ENCODE data around the gene CLPX.
"Not testable (repeated sequence)": the region's sequence is repeated elsewhere in the genome, so short reads cannot be mapped to it uniquely, and the experiment has no call there.

CLPX gene

DNA sequence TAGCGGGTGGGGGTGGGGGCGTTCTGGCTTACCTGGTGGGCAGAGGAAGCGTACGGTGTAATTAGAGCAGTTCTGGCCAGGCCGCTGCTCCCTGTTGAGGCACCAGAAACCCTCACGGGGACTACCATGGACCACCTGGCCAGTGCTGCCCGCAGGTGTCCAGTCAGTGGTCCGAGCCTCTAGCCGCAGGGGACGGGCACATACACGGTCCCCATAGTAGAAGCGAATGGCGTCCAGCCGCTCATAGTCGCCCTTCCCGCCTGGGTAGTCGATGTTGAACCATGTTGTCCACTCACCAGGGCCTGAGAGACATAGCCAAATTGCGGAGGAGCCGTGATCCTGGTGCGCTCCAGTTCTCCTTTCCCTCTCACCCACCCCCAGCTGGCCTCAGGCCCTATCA lies 21.6 kb upstream of the CLPX start:
- DNase-seq (ENCODE audit: low read depth): no peak

- no peak for DNase-seq (ENCODE audit: low read depth)
Observed at GRCh38 chr15:65204931-65205660, 20.0 kb upstream of the CLPX start.

- DNase-seq (ENCODE audit: low read depth): no peak
Observed at GRCh38 chr15:65204236-65204930, 19.2 kb upstream of the CLPX start.

DNA sequence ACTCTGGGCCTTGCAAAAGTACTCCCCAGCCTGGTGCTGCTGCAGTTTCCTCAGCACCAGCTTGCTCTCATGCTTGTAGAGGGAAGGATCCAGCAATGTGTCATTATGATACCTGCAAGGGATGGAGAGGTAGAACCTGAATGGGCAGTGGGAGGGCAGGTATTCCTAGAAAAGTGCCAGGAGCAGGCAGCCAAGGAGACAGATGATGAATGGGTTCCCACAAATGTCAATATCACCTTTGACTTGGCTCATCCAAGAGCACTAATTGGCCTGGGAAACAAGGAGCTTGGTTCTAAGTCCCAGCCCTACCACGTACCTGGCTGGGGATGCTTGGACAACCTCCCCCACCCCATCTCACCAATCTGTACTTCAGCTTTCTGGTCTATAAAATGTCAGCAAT lies 16.8 kb upstream of the CLPX start:
- no peak for DNase-seq (ENCODE audit: low read depth)

- DNase-seq (ENCODE audit: low read depth): no peak
Observed at GRCh38 chr15:65198571-65198970, 13.4 kb upstream of the CLPX start.

DNA sequence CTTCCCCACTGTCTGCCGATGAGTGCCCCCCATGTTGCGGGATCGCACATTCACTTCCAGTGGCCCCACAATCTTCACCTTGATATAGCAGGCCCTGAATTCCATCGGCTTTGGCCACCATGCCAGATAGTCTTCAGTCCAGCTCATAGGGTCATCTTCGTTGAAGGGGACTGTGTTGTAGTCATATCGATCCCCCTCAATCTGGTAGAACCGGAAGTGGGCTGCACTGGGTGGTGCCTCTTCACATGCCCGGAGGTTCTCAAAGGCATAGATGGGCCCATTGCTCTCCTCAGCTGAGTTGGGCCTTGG lies 12.1 kb upstream of the CLPX start:
- no peak for DNase-seq (ENCODE audit: low read depth)

DNA sequence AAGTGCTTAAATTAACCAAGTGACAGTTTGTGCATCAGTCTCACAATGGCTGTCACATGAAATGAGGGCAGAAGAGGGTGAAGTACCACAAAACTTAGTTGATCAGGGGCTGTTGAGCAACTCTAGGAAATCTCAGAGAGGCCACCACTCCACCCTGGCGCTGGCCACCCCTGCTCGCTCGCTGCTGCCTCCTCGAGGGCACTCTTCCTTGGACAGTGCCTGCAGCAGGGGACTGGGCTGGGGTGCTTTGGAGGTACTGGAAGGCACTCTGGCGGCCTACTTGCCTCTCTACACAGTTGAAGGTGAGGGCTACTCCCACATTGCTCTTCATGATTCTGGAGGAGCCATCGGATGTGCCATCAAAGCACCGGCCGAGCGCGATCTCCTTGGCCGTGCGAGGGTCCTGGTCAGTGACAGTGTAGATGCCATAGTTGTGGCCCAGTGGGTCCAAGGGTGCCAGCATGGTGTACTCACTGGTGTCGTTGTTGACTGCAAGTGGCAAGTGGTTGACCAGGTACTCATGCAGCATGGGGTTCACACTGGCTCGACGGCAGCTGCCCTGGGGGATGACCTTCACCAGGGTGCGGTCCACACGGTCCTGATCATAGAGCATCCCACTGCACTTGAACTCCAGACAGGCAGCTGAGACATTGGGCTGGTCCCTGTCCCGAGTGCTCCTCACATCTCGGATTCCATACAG lies 11.6 kb upstream of the CLPX start:
- no peak for DNase-seq (ENCODE audit: low read depth)

- DNase-seq (ENCODE audit: low read depth): no peak
Observed at GRCh38 chr15:65195548-65195923, 10.4 kb upstream of the CLPX start.

- no peak for DNase-seq (ENCODE audit: low read depth)
Observed at GRCh38 chr15:65194826-65195547, 9.8 kb upstream of the CLPX start.

- DNase-seq (ENCODE audit: low read depth): no peak
Observed at GRCh38 chr15:65192016-65192415, 6.9 kb upstream of the CLPX start.

GRCh38 chr15:65189102-65189740 lies 4.1 kb upstream of the CLPX start:
- no peak for DNase-seq (ENCODE audit: low read depth)

GRCh38 chr15:65188472-65188871 lies 3.3 kb upstream of the CLPX start:
- not testable (repeated sequence) for DNase-seq (ENCODE audit: low read depth)

GRCh38 chr15:65184305-65184867 lies 756 bp downstream of the CLPX start:
- peak; percentile 3 for DNase-seq (ENCODE audit: low read depth)

DNA sequence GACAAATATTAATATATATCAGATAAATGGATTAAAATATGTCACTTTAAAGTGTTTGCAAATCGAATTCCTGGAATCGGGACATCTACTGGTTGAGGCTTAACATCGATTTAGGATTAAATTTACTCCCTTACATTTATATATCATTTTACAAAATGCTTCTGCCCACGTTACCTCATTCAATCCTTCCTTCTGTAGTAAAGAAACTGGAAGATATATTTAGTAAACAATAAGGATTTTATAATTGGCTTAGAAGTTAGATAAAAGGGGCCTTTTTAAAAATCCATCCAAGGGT lies 1.3 kb downstream of the CLPX start:
- no peak for DNase-seq (ENCODE audit: low read depth)

DNA sequence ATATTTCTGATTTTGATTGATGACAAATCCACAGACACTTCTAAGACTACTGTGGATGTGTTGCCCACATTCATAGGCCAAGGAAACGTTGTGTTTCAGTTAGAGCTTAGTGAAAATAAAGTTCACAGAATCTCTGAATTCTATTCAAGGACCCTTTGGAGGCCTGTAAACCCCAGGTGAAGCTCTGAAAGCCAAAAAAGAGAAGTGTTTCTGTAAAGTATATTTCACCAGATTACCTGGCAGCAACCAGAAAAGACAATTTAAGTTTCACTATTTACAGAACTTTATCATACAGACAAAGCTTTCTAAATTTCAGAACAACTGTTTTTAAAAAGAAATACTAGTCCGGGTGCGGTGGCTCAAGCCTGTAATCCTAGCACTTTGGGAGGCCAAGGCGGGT lies 2.6 kb downstream of the CLPX start:
- no peak for DNase-seq (ENCODE audit: low read depth)

GRCh38 chr15:65181582-65182353 lies 3.4 kb downstream of the CLPX start:
- DNase-seq (ENCODE audit: low read depth): not testable (repeated sequence)

- DNase-seq (ENCODE audit: low read depth): no peak
Observed at GRCh38 chr15:65180167-65180566, 5.0 kb downstream of the CLPX start.

GRCh38 chr15:65177901-65178300 lies 7.2 kb downstream of the CLPX start:
- no peak for DNase-seq (ENCODE audit: low read depth)

DNA sequence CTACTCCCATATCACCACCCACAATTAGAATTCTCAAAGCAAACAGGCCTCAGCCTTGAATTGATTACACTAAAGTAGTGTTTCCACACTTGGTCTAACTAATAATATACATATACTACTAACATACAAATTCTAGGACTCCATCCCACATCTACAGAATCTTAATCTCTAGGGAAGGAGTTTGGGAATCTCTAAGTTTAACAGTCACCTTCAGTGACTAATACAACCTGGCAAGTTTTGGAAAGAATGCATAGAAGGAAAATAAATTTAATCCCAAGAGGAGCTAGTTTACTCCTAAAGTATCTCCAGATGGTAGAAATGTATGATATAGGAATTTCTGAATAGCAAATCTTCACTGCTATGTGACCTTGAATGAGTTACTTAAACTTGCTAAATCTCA lies 9.1 kb downstream of the CLPX start:
- no peak for DNase-seq (ENCODE audit: low read depth)

GRCh38 chr15:65175511-65175910 lies 9.6 kb downstream of the CLPX start:
- no peak for DNase-seq (ENCODE audit: low read depth)

GRCh38 chr15:65174509-65174908 lies 10.6 kb downstream of the CLPX start:
- no peak for DNase-seq (ENCODE audit: low read depth)
